GM12891 (cell line): Measurements from ENCODE around the gene SHROOM4.

Source experiments
- POLR2A ChIP-seq: IDR thresholded peaks from 2 replicates; pipeline ENCODE4 v1.6.1; 2011; ENCODE audit warnings: low read depth, low read length, control low read depth
- POLR2AphosphoS5 ChIP-seq: IDR thresholded peaks from 2 replicates; pipeline ENCODE4 v1.6.1; 2011; ENCODE audit warnings: low read depth, low read length, control low read depth
- TAF1 ChIP-seq: IDR thresholded peaks from 2 replicates; pipeline ENCODE4 v1.6.1; 2011; ENCODE audit warnings: low read depth, low read length, control low read depth

DNA sequence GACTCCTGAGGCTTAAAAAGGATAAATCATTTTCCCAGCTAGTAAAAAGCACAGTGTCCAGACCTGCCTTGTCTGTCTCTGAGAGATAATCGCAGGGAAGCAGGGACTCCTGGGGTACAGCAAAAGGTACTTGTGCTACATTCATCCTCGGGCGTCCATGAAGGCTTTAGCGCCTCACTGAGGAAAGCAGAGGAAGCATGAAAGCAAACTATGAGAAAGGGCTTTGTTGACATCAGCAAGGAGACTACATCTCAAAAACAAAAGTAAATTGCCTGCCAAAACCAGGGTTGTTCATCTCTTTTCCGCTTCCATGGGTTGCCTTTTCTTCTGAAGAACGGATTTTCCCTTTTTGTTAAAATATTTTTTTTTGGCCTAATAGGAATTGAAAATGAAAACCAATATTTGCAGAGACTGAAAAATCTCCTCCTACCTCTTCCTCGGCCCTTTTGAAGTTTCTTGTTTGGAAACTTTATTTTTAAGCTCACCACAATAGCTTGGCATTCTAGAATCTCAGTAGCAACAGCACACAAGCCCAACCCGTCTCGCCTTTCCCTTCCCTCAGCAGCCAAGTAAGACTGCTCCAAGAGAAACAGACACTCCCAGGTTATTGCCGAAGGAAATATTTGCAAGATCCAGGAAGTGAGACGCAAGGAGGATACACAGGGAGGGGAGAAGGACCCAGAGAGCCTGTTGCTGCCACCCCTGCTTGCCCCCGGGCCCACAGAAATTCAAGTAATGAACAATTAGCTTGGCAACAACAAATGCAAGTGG is 195.0 kb downstream of the SHROOM4 start:
- TF ChIP-seq POLR2AphosphoS5: no peak
- TF ChIP-seq TAF1: no peak
- no peak for TF ChIP-seq POLR2A
